Measurements from ENCODE around the gene CLDN6. TPM values are rescaled to one million over a fixed set of nuclear protein-coding genes. Genes with fewer than 3 reads are reported as not detected.

Gene CLDN6
- total and polyA plus RNA-seq, 9 of the 15 experiments (the other 6 are each of a cell fraction or from before 2014, with no cell fraction given) = 0.22 to 0.75 (median 0.38) TPM; not detected in 3

- no peak overlapping the region for H3K27ac ChIP-seq (ENCODE audit: extremely low read depth, low read depth, low read length)
- FAIRE-seq (no peak), ATAC-seq (no peak), DNase-seq (ENCODE audit: extremely low read depth in 1 of 4, low spot score in 3 of 4) (no peak)
- H3K36me3 ChIP-seq (ENCODE audit: control insufficient read depth, insufficient read depth, low read length) = peaks cover 17% of the 10 kb centered on the region; the same call in 2 of the 3 replicates
- peak; percentile 24 for TF ChIP-seq SRSF7 (optimal IDR thresholded peaks at IDR 0.05; ENCODE audit: low read depth, low read length)
- TF ChIP-seq ARID1B (IDR thresholded peaks at IDR 0.05) = no peak
- H4K20me1 ChIP-seq (replicated peaks; ENCODE audit: control insufficient read depth, insufficient read depth, low read length) = peaks cover 18% of the 10 kb centered on the region
- no peaks in the 10 kb centered on the region for H3K27me3 ChIP-seq (ENCODE audit: control insufficient read depth in 2 of 2, insufficient read depth in 2 of 2, low read length in 2 of 2)
- no peaks in the 10 kb centered on the region for H3K9me3 ChIP-seq (replicated peaks; ENCODE audit: control insufficient read depth, insufficient read depth, low read depth, low read length)
- intact Hi-C loops (cut with micrococcal nuclease) (loop anchor here (10.0 kb wide), 1 partner anchor 58 kb away; the partner anchor contains the start of genes HCFC1R1, THOC6 and TNFRSF12A), in situ Hi-C loops (cut with MboI) (no loop called here)
- POLR2A ChIA-PET = interaction anchor here (1.2 kb wide), 1 partner anchor 10 kb away, joined by 3 read pairs; no protein-coding TSS in a partner anchor
- peaks cover 3% of the 10 kb centered on the region for H3K9me1 ChIP-seq (ENCODE audit: control insufficient read depth, insufficient read depth, low read length)
- no peak overlapping the region for H3K9ac ChIP-seq (ENCODE audit: insufficient read depth in 1 of 2, low read depth in 2 of 2, low read length in 2 of 2)
- peaks cover 22% of the 10 kb centered on the region for H3K79me2 ChIP-seq (ENCODE audit: control insufficient read depth, insufficient read depth, low read length)
- peaks cover 17 to 97% of the 10 kb centered on the region in 2 experiments for H3K4me1 ChIP-seq (replicated peaks in 1 of 2; ENCODE audit: control insufficient read depth in 2 of 2, insufficient read depth in 2 of 2, low read length in 2 of 2)
- no peak overlapping the region for H2AFZ ChIP-seq (ENCODE audit: low read depth, low read length)
- BruUV-seq (replicated peaks) = no TSS peak
- WGBS (ENCODE audit: insufficient coverage, low coverage, missing lambda C conversion rate) = 98% methylated on average over 13 of the region's 51 CpGs
- H3K4me2 ChIP-seq (ENCODE audit: insufficient read depth, low read length) = no peak overlapping the region
- no peak overlapping the region for H3K4me3 ChIP-seq
- CTCF ChIA-PET (ENCODE audit: low intra/inter-chr PET ratio) = no interaction called here
These were observed 50.8 kb downstream of the CLDN6 start for GRCh38 chr16:2967211-2967631.

- no peak overlapping the region for H3K9ac ChIP-seq (ENCODE audit: insufficient read depth in 1 of 2, low read depth in 2 of 2, low read length in 2 of 2)
- no TSS peak for BruUV-seq (replicated peaks)
- 99% methylated on average over 18 of the region's 46 CpGs for WGBS (ENCODE audit: insufficient coverage, low coverage, missing lambda C conversion rate)
- ChIA-PET CTCF (ENCODE audit: low intra/inter-chr PET ratio) (no interaction called here), POLR2A (interaction anchor here (1.2 kb wide), 1 partner anchor 10 kb away, joined by 3 read pairs; no protein-coding TSS in a partner anchor)
- peaks cover 17 to 97% of the 10 kb centered on the region in 2 experiments for H3K4me1 ChIP-seq (replicated peaks in 1 of 2; ENCODE audit: control insufficient read depth in 2 of 2, insufficient read depth in 2 of 2, low read length in 2 of 2)
- no peak for FAIRE-seq
- in situ Hi-C loops (cut with MboI) = no loop called here
- TF ChIP-seq POLR2H (tag; IDR thresholded peaks at IDR 0.05; ENCODE audit: low read depth) (no peak), ZBTB33 (CRISPR knock-in tag; IDR thresholded peaks at IDR 0.05) (peak; percentile 54; the same call in 1 of the 2 replicates)
- intact Hi-C loops (cut with micrococcal nuclease) = loop anchor here (10.0 kb wide), 1 partner anchor 58 kb away; the partner anchor contains the start of genes HCFC1R1, THOC6 and TNFRSF12A
- no peak overlapping the region for H2AFZ ChIP-seq (ENCODE audit: low read depth, low read length)
- no peak for ATAC-seq
- no peak overlapping the region for H3K27ac ChIP-seq (ENCODE audit: extremely low read depth, low read depth, low read length)
- H3K9me1 ChIP-seq (ENCODE audit: control insufficient read depth, insufficient read depth, low read length) = peaks cover 3% of the 10 kb centered on the region
- H3K9me3 ChIP-seq (replicated peaks; ENCODE audit: control insufficient read depth, insufficient read depth, low read depth, low read length) = no peaks in the 10 kb centered on the region
- H3K4me2 ChIP-seq (ENCODE audit: insufficient read depth, low read length) = no peak overlapping the region
- no peak overlapping the region for H3K4me3 ChIP-seq
- peaks cover 22% of the 10 kb centered on the region for H3K79me2 ChIP-seq (ENCODE audit: control insufficient read depth, insufficient read depth, low read length)
- peaks cover 15% of the 10 kb centered on the region for H4K20me1 ChIP-seq (replicated peaks; ENCODE audit: control insufficient read depth, insufficient read depth, low read length)
- peaks cover 13% of the 10 kb centered on the region; the same call in 1 of the 3 replicates for H3K36me3 ChIP-seq (ENCODE audit: control insufficient read depth, insufficient read depth, low read length)
- no peaks in the 10 kb centered on the region for H3K27me3 ChIP-seq (ENCODE audit: control insufficient read depth in 2 of 2, insufficient read depth in 2 of 2, low read length in 2 of 2)
- no peak for DNase-seq (ENCODE audit: extremely low read depth in 1 of 4, low spot score in 3 of 4)
These were observed 51.2 kb downstream of the CLDN6 start for GRCh38 chr16:2966808-2967191.

Data from K562 (cell line).